EH (cell line): ENCODE measurements around the gene CDK9.

Experiments
- DNase-seq: peaks from one replicate; pipeline ENCODE4 v3.0.0-alpha.2; 2015; ENCODE audit warnings: low read depth

The CDK9 gene

DNA sequence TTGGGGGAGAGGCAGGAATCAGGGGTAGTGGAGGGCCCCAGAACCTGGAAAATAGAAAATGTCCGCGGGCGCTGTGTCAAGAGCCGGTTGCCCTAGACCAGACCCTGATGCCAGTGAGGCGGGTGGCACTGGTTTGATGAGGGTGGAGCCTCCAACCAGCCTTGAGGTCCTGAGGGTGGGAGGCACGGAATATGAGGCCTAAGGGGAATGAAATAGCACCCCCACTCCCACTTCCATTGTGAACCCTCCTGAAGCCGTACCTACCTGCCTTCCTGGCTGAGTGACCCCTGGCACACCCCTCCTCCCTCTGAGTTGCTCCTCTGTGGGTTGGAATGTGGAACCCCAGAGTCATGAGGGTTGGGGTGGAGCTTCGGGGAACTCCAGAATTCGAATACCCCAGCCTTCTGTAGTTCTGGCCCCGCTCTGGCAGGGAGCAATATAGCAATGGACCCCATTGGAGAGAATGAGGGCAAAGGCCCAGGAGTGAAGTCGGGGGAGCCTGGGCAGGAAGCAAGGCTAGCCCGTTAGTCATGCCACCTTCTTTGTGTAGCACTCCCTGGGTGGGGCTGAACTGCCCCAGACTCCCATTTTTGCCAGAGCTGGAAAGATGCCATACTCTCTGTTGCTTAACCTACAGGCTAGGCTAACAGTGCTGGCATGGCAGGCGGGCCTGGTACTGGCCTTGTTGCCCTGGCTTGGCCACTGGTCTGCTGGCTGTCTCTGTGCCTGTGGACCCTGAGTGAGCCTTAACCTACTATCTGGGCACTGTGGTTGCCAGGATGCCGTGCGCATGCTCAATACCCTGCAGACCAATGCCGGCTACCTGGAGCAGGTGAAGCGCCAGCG lies 17.9 kb downstream of the CDK9 start:
- peak; percentile 67 for DNase-seq

- peak; percentile 29 for DNase-seq
These were observed 19.8 kb downstream of the CDK9 start for GRCh38 chr9:127805620-127806019.

DNA sequence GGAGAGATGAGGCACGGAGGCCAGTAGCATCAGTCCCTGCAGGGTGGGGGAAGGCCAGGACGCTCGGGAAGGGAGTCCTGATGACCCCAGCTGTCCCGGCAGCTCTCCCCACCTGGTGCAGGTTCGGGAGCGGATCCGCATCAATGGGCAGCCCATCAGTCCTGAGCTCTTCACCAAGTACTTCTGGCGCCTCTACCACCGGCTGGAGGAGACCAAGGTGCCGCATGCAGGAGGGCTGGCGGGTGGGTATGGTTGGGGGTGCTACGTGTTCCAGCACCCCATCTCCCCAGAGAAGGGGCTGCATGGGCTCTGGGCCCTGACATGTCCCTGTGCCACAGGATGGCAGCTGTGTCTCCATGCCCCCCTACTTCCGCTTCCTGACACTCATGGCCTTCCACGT lies 21.0 kb downstream of the CDK9 start:
- DNase-seq = no peak

- DNase-seq = no peak
These were observed 22.6 kb downstream of the CDK9 start for GRCh38 chr9:127808347-127809001.

GRCh38 chr9:127809002-127809539 lies 23.2 kb downstream of the CDK9 start:
- no peak for DNase-seq

GRCh38 chr9:127809540-127810377 lies 23.9 kb downstream of the CDK9 start:
- DNase-seq = peak; percentile 30

DNA sequence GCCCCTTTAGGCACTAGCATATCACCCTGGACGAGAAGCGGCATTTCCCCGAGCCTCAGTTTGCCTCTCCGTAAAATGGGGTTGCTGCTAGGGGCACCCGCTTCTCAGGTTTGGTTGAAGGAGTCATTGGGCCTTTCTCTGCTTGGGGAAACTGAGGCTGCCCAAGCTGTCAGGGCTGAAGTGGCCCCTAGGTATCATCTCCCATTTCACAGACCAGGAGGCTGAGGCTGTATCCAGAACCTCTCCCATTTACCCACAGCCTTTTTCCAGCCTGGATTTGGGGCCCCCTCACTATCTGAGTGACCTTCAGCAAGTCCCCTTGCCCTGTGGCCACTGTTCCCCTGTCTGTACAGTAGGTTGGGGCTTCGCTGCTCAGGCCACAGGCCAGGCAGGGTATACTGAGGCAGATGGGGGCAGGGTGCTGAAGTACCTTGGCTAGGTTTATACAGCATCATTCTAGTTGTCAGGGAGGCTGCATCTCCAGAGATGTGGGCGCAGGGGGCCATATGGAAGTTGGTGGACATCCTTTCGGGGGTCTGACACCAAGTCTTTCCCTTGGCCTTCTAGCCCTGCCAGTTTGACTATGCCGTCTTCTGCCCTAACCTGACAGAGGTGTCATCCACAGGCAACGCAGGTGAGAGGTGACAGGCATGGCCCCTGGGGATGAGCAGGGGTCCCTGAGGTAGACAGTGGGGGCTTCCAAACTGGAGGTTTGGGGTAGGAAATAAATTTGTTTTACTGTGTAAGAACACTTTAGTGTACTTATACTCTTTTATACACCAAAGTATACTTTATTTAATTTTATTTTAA lies 24.7 kb downstream of the CDK9 start:
- DNase-seq = no peak

DNA sequence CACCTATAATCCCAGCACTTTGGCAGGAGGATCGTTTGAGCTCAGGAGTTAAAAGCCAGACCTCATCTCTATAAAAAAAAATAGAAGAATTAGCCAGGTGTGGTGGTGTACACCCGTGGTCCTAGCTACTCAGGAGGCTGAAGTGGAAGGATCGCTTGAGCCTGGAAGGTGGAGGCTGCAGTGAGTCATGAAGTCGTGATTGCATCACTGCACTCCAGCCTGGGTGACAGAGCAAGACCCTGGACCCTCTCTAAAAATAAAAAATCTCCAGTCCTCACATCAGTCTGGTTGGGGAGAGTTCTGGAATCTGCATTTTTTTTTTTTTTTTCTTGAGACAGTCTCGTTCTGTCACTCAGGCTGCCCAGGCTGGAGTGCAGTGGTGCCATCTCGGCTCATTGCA lies 26.2 kb downstream of the CDK9 start:
- DNase-seq = no peak

DNA sequence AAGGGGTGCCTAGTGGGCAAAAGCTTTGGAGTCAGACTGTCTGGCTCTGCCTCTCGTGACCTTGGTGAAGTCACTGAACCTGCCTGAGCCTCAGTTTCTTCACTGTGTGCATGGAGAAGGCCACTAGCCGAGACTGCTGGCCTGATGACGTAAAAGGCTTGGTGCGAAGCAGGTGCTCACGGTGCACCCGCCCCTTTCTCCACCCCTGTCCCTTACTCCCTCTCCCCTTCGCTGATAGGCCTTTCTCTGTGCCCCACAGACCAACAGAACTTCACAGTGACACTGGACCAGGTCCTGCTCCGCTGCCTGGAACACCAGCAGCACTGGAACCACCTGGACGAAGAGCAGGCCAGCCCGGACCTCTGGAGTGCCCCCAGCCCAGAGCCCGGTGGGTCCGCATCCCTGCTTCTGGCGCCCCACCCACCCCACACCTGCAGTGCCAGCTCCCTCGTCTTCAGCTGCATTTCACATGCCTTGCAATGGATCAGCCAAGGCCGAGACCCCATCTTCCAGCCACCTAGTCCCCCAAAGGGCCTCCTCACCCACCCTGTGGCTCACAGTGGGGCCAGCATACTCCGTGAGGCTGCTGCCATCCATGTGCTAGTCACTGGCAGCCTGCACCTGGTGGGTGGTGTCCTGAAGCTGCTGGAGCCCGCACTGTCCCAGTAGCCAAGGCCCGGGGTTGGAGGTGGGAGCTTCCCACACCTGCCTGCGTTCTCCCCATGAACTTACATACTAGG lies 27.3 kb downstream of the CDK9 start:
- no peak for DNase-seq

DNA sequence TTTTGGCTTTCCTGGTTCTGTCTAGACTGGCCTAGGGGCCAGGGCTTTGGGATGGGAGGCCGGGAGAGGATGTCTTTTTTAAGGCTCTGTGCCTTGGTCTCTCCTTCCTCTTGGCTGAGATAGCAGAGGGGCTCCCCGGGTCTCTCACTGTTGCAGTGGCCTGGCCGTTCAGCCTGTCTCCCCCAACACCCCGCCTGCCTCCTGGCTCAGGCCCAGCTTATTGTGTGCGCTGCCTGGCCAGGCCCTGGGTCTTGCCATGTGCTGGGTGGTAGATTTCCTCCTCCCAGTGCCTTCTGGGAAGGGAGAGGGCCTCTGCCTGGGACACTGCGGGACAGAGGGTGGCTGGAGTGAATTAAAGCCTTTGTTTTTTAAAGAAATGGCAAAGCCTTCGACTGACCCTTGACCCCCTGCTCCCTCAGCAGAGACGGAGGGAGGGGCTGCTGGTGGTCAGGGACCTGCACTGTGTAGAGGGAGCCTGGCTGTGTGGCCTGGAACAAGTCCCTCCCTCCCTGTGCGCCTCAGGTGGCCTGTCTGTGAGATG lies 27.9 kb downstream of the CDK9 start:
- DNase-seq = no peak

DNA sequence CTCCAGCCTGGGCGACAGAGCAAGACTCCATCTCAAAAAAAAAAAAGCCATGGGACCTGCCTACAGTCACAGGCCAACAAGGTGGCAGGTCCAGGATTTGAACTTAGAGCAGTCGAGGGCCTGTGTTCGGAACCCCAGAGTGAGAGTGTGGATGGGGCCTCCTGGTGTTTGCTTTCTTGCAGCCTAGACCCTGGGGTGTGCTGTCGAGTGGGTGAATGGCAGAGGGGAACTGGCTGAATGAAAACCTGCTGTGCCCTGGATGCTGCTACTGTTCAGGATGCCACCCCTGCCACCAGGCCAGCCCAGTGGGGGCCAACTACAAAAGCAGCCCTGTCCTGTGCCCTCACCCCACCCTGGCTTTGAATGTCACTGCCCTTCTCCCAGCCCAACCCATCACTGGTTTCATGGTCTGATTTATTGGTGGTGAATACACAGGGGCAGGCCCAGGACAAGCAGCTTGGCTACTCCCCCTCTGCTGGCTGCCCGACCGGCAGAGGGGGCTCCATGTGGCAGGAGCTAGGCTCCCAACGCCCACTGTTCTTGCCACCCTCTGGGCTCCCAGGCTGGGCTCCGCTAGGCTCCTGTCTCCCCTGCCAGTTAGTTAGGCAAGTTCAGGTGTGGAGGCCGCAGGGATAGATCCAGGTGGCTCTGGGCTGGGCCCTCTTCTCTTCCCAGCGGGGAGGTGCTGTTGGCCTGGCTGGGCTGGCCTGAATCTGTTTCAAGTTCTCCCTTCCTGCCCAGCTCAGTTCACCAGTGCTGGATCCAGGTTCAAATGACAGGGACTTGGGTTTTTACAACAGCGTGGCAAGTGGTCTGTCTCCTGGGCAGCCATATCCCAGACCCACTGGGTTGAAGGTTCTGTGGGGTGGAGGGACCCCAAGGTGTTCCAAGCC lies 29.0 kb downstream of the CDK9 start:
- no peak for DNase-seq

DNA sequence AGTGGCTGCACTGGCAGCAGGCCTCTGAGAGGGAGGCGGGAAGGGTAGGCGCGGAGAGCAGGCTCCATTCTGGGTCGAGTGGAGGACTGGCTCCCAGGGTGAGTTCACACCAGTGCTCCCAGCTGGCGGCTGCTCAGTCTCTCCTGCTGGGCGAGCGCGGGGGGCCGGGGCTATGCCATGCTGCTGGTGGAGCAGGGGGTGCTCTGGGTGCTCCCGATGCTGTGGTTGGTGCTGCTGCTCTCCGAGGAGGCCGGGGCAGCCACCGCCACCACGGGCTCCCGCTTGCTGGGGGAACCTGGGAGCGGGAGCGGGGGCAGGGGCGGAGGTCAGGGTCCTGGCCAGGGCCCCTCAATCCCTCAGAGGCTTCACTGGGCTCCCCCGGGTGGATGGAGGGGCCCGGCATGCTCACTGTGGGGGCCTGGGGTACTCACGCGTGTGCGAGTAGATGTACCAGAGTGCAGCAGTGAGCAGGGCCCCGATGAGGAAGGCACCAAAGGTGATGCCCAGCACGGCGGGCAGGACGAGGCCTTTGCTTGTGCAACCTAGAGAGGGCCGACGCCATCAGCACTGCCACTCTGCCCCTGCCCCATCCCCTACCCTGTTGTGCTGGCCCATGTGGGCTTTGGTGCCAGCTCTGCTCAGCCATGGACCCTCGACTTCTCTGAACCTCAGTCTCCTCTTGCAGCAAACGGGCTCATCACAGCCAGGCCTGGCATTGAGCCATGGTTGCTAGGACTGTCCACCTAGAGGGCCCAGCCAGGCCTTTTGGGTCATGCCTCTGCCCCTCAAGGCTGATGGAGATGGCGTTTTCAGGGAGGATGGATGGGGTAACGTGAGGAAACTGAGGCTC lies 29.9 kb downstream of the CDK9 start:
- DNase-seq = no peak

- DNase-seq = no peak
These were observed 30.5 kb downstream of the CDK9 start for GRCh38 chr9:127816362-127816725.

GRCh38 chr9:127816728-127817127 lies 30.9 kb downstream of the CDK9 start:
- no peak for DNase-seq

- DNase-seq = no peak
These were observed 32.1 kb downstream of the CDK9 start for GRCh38 chr9:127817881-127818434.

- DNase-seq = no peak
These were observed 32.7 kb downstream of the CDK9 start for GRCh38 chr9:127818574-127818973.

DNA sequence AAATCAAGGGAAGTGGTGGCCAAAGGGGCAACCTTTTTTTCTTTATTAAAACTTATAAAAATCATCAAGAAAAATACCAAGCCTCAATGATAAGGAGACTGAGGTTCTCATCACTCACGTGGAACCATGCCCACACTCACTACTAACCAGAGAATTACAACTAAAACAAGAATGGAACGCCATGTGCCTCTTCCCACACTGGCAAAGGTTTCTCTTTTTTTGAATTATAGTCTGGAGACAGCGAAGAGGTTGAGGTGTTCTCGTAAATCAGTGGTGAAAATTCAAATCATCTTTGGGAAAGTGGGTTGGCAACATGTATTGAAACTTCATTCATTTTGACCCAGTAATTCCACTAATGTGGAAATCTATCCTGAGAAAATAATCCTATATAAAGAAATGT lies 36.3 kb downstream of the CDK9 start:
- no peak for DNase-seq

DNA sequence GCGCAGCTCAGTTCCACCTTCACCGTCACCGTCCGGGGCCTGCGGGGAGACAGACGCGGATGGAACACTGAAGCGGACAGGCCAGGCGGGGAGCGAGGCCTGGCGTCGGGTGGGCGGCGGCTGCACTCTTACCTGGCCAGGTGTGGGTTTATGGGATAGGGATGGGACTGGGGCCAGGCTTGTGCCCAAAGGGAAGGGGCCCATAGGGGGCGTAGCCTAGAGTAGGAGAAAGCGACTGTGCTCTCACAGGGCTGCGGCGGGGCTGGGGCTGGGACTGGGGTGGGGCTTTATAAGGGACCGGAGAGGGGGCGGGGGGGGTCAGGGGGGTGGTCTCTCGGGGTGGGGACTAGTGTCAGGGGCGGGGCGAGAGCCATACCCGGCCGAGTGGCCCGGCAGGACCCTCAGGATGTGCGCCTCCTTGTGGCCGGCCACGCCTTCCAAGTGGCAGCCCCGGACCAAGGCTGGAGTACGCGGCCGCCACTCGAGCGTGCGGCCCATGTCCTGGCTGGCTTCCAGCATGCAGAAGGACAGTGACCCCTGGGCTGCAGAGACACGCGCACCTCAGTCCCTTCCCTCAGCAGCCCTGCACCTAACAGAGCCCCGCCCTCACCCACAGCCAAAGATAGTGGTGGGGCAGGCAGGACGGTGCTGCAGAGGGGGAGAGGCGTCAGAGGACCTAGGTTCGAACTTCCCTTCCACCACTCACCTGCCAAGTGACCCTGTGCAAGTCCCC lies 39.7 kb downstream of the CDK9 start:
- no peak for DNase-seq
